Non-pigmented ciliary epithelial cell (primary cell): Measurements from ENCODE around the gene C9orf50.
"Not testable (repeated sequence)": the region's sequence is repeated elsewhere in the genome, so short reads cannot be mapped to it uniquely, and the experiment has no call there.

ENCODE experiments used
- DNase-seq: peaks from one replicate; pipeline ENCODE4 v3.0.0-alpha.2; 2010; ENCODE audit warnings: low read depth

C9orf50 gene

DNA sequence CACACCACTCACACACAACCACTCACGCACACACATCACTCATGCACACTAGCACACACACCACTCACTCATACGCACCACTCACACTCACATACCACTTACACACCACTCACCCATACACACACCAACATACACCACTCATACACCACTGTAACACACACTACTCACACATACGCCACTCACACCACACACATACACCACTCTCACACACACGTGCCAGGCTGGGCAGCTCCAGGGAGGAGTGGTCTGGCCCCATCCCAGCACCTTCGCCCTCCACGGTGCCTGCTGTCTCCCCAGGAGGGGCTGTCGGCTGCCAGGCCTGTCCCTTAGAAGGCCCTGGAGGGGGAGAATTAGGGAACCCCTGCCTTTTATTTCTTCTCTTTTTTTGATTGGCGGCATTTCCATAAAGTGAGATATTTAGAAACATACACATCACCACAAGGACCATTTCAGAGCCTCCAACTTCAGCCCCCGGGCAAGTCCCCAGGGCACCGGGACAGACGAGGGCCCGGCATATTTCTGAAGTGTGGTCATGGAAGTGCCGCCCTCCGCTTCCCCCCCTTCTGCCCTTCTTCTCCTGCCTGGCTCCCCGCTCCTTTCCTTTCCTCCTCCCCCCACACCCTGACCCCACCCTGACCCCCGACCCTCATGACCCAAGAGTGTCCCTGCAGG, 27.3 kb upstream of the C9orf50 start:
- no peak for DNase-seq

DNA sequence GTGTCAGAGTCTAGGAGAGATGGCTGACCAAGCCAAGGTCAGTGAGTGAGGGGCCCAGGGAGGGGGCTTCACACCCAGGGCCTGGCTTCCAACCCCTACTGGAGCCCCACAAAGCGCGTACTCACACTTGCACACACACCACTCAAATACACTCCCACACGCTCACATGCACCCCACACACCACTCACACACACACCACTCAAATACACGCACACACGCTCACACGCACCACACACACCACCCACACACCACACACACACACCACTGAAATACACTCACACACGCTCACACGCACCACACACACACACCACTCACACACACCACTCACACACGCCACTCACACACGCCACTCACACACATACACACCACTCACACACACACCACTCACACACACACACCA, 26.7 kb upstream of the C9orf50 start:
- DNase-seq, result no peak

DNA sequence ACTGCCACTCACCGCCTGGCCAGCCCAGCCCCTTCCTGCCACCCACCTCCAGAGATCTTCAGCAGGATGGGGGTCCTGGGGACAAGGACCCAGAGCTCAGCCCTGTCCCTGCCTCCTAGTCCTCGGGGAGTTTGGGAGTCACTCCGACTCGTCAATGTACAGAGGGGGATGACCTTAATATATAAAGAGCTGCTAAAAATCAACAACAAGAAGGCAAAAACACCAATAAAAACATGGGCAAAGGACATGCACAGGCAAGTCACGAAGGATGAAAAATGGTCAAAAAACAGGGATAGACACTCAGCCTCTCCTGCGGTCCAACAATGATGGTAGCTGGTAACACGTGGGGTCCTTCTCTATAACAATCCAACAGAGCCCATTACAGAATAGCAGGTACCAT, 25.8 kb upstream of the C9orf50 start:
- no peak for DNase-seq

DNA sequence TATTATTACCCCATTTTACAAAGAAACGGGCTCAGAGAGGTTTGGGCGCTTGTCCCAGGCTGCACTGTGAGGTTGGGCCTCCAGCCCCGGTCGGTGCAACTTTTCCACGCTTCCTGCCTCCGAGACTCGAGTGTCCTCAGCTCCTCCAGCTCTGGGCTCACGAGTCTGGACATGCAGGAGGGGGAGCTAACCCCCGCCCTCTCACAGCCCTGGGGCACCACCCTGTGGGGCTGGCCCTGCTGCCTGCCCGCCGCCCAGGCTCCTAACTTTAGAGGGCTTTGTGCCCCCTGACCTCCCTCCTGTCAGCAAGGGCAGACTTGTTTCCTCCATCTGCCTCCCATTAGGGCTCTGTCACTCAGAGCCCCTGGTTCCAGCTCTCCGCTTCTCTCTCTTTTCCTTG, 25.4 kb upstream of the C9orf50 start:
- DNase-seq, result no peak

DNA sequence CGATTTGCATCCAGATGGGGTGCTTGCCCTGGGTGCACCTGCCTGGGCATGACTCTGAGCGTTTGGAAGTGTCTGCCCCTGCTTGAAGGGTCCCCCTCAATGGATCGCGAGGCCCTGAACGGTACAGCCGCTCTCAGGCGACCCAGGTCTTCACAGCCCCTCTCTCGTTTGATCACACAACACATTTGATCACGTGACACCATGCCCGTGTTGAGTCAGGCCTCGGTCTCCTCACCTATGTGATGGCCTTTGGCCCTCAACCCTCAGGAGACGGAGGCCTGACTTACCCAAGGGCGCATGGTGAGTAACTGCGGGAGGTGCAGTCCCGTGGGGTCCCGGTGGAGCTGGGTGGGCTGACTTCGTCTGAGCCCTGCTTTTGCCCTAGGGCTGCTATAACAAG, 24.0 kb upstream of the C9orf50 start:
- DNase-seq, result no peak

DNA sequence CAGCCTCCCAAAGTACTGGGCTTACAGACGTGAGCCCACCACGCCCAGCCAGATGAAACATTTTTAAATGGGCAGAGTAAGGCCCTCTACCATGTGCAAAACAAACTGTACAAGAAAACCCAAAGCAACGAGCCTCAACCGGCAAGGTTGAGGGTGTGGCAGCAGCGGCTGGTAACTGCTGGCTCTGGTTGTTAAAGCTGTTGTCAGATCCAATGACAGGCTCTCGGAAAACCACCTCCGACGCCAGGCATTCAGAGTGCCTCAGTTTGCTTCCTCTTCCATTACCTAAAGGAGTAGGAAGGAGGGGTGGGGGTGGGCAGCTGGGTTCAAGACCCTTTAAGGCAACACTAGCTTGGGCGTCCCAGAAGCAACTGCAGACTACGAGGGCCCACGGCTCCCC, 23.5 kb upstream of the C9orf50 start:
- DNase-seq, result no peak

DNA sequence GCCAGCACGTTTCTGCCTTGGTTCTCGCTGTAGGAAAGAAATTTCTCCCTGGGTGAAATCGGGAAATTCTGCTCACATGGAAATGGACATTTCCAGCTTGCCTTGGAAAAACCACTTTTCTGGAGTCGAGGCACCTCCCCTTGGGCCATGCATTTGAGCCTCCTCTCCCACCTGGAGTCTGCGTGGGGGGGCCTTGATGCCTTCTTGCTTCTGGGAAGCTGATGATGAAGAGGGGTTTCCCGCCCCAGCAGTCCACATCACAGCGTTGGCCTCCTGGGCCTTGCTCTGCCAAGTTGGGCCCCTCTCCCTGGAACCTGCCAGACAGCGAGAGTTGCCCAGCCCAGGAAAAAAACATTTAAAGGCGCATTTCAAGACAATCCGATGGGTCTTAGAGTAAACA, 22.8 kb upstream of the C9orf50 start:
- DNase-seq, result no peak

DNA sequence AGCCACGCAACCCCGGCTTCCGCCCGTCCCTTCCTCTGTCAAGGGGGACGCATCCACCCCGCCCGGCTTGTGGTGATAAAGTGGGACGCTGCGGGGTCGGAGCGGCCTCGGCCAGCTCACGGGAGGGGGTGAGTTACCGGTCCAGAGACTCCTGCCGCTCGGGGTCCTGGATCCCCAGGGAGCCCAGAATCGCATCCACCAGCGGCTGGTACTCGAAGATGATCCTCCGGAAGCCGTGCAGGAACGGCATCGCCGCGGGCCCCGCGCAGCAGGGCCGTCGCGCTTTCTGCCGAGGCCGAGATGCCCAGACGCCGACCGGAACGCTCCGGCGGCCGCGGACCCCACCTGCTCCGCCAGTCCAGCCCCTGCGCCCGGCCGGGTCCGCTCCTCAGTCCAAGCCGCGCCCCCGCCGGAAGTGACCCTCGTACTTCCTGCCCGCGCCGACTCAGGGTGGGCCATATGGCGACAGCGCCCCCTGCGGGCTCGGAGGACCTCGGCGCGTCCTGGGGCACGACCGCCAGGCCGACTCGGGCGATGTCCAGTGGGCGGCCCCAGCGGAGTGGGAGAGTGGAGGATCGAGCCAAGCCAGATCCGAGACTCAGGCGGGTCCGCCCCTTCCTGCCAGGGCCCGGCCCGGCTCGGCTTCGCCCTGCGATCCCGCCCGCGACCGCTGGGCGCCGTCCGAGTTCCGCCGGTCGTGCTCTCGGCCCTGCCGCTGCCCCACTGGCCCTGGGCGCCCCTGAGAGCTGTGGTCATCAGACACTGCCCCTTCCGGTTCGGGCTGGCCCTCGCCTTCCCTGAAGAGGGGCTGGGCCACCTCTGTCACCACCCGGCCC, 21.1 kb upstream of the C9orf50 start, which contains the start of gene ASB6:
TSS of gene ASB6 (minus strand) at position 402 of the 836 bp plus-strand sequence. CDS start at position 250, 152 bp downstream.
- DNase-seq, result peak; percentile 61

DNA sequence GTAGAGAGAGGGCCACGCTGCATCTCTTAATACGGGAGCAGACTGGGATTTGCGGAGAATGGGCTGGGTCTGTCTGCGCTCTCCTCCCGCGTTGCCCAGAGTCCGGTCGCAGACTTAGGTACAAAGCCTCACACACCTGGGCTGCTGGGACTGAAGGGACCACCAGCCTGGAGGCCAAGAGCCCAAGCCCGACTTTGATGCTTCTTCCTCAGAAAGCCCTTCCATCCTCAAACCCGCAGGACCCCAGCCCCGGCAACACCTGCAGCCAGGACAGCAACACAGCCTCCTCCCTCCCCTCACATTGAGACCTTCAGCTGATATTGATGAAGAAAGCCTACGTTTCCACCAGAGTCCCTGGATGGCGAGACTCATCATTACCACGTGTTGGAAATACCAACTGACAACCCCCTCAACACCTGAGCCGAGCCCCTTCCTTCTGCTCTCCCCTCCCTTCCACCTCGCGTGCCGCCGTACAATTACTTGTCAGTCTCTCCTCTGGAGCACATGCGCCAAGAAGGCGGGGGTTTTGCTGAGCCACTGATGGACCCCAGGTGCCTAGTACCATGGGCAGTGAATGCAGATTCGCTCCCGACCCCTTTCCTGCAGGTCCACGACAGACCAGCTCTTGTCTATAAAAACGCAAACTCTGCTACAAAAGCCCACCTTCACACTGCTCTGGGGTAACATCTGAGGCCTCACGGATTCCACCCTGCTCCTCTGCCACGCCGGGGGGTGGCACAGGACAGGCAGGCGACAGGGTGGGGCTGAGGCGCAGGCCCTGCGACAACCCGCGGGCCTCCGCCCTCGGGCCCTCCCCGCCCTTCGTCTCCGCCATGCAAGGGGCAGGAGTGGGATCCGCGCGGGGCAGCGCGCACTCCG, 20.2 kb upstream of the C9orf50 start:
- DNase-seq, result no peak

DNA sequence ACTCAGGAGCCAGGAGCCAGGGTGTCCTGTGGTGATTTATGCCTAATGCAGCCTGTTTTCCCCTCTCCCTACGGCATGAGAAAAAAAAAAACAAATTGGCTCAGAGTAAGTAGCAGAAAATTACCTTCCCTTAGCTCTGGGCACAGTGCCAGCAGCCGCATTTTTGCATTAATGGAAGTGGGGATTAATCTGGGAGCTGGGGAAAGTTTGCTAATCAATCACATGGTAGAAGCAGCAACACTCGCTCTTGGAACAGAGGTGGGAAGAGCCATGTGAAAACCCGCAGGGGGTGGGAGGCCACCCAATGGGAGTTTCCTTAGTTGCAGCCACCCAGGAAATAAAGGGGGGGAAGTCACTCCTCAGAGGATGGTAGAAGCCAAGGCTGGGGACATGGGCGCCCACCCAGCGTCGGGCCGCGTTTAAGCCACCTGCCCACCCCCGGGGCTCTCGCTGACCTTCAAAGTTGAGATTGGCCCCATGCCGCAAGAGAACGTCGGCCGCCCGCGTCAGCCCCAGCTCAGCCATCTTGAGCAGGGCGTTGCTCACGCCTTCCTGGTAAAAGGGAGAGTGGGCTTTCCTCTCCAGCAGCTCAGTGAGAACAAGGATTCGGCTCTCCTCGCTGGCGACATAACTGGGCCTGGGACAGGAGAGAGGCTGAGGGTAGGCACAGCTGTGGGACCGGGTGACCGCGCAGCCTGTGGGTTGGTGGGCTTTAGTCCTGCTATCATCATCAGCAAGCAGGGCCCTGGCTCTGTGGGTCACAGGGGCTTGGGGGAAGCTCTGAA, 19.4 kb upstream of the C9orf50 start:
- no peak for DNase-seq

DNA sequence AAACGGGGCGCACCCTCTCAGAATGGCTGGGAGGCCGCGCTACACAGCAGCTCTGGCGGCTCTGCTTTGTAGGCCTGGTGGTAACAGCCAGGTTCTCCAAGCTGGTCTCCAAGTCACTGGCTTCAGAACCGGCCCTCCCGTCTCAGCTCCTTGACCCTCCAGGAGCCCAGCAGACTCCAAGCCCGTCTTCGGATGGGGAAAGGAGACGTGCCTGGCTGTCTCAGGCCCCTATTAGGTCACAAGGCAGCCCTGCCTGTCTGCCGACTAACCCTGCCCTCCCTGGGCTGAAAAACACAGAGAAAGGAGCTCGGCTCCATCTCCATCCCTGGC, 18.8 kb upstream of the C9orf50 start:
- DNase-seq, result no peak

DNA sequence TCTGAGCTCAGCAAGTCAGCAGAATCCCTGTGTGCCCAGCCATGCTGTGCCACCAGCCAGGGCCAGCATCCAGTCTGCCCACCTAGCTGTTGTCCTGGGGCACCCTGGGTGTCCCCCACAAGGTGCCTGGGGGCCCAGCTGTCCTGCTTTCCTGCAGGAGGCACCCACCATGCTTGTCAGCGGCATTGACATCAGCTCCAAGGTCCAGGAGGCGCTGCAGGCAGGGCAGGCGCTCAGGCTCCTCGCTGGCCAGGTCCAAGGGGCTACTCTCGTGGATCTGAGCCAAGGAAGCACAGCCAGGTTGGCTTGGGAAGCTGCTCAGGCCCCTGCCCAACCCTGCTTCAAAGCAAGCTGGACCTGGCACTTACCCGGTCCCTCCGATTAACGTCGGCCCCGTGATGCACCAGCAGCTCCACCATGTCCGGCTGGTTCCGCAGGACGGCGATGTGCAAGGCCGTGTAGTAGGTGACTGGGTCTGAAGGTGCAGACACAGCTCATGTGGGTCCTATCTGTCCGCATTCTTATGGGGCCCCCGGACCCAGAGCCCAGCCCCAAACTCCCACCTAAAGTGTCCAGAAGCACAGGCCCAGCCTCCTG, 18.2 kb upstream of the C9orf50 start:
- DNase-seq, result no peak

DNA sequence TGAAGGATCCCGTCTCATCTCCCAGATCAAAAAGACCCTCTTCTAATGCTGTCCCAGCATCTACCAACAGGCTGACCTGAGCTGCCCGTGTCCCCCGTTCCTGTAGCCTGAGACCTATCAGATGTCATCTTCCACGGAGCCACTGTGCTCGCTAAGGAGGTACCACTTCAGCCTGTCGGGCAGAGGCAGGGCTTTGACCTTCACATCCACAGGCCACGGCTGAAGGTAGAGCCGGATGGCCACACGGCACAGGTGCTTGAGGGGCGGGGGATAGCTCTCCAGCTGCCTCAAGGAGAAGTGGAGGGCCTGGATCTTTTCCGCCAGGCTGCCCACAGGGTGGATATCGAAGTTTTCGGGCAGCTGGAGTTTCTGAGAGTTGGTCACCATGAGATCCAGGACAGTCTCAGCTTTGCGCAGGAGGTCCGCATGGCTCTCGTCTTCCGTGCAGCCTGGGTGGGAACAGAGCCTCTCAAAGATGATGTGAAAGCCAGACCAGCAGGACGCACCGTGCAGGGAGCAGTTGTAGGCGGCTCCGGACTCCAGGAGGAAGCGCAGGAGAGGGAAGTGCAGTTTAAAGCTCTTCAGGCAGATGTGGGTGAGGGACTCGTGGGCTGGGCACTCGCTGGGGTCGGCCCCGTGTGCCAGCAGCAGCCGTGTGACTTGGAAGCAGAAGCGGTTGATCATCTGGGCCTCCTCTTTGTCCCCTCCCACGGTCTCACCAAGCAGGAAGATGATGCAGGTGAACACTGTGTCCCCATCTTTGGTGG, 17.0 kb upstream of the C9orf50 start:
- no peak for DNase-seq

DNA sequence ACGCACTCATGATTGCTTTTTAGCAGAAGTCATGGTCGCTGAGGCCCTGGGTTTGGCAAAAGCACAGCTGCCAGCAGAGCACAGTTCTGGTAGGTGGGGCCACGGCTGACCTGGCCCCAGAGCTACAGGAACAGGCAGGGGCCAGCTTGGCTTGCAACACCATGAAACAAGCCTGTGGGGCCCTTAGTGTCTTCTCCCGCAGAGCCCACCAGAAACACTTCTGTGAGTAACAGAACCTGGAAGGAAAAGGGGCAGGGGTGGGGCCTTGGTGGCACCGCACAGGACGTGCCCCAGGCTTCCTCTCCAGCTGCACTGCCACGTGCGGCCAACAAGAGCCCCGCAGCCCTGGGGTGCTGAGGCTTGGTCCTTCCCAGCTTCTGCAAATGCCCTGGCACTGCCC, 16.2 kb upstream of the C9orf50 start:
- DNase-seq, result no peak

DNA sequence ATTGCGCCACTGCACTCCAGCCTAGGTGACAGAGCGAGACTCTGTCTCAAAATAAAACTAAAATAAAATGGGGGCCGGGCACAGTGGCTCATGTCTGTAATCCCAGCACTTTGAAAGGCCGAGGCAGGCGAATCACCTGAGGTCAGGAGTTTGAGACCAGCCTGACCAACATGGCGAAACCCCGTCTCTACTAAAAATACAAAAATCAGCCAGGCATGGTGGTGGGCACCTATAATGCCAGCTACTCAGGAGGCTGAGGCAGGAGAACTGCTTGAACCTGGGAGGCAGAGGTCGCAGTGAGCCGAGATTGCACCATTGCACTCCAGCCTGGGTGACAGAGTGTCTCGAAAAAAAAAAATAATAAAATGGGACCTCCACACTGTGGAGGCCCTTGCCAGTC, 15.4 kb upstream of the C9orf50 start:
- DNase-seq, result not testable (repeated sequence)

DNA sequence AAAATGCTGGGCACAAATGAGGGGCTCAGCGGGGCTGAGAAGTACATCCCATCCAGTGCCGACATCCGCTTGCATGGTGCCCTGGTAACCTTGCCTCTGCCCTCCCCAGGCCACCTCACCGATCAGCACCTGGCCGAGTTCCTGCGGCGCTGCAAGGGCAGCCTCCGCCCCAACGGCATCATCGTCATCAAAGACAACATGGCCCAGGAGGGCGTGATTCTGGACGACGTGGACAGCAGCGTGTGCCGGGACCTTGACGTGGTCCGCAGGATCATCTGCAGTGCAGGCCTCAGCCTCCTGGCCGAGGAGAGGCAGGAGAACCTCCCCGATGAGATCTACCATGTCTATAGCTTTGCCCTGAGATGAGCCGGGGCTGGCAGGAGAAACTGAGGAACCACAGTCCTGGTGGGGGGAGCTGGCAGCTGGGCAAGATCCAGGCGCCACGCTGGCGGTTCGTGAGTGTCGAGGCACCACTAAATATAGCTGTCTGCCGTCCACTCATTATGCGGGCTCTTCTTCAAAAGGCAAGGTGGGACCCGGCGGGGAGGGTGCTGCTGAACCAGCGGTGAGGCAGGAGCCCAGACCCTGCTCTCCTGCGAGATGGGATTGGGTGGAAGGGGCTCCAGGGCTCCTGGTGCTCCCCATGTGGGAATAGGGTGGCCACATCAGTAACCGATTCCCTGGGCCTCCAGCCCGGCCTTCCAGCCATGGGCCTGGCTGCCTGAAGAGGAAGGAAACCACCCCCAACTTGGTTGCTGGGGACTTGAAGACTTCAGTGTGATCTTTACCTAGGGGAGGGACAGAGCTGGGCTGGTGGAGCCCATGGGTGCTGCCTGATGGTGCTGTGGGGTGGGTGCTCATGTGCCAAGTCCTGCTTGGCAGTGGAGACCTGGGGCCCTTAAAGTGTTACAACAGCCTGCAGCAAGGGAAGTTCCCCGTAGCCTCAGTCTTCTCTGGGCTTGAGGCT, 14.5 kb upstream of the C9orf50 start:
- DNase-seq, result no peak

DNA sequence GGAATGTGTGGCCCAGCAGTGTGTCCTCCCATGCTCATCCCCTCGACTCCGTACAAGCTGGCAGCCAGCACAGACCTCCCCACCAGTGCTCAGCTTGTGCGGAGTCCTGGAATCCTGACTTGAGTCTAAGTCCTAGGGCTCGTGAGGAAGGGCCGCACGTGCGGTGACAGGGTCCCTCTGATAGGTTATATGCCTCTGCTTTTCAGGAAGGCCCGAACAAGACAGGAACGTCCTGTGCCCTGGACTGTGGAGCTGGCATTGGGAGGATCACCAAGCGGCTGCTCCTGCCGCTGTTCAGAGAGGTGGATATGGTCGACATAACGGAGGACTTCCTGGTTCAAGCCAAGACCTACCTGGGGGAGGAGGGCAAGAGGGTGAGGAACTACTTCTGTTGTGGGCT, 12.9 kb upstream of the C9orf50 start:
- DNase-seq, result no peak

DNA sequence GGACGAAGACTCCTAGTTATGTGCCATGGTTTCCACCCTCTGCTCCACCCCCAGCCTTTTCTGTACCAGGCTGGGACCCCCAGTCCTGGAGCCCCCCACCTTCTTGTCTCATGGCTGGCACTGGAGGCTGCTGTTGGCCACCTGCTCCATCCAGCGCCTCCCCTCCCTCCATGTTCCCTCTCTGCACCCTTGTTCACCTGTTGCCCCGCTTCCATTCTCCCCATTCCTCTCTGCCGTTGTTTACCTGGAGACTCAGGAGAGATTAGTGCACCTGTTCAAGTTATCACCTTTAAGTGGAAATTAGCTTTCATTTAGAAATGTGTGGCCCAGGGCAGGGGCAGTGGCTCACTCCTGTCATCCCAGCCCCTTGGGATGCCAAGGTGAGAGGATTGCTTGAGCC, 12.3 kb upstream of the C9orf50 start:
- DNase-seq, result no peak

DNA sequence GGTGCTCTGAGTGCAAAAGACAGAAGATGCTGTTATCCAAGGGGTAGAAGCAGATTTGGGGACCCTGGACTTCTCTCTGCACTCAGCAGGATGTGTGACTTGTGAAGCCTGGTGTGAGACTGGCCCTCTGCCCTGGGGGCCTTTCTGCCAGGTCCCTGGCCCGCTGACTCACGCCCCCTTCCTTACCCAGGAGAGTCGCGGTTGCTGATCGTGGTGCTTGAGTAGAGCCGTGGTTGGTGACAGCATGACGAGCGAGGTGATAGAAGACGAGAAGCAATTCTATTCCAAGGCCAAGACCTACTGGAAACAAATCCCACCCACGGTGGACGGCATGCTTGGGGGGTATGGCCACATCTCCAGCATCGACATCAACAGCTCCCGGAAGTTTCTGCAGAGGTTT, 11.6 kb upstream of the C9orf50 start:
- no peak for DNase-seq
